ENCODE results near the gene ZNF684. TPM values are rescaled to one million over a fixed set of nuclear protein-coding genes. Genes with fewer than 3 reads are reported as not detected.

ZNF684 gene
- total and polyA plus RNA-seq, 9 donors, result 2.5 to 5.1 (median 3.2) TPM

DNA sequence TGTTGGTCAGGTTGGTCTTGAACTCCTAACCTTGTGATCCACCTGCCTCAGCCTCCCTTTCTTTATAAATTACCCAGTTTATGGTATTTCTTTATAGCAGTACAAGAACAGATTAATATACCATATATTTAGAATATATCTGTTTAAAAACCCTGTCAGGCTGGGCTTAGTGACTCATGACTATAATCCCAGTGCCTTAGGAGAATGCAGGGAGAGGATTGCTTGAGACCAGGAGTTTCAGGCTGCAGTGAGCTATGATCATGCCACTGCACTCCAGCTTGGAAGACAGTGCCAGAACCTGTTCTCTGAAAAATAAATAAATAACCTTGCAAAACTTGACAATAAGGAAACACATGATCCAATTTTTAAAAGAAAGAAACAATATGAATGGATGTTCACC is 43.9 kb downstream of the ZNF684 start:
- Histone ChIP-seq H3K4me3 (no peak overlapping the region), H3K9me3 (no peaks in the 10 kb centered on the region), H3K27ac (no peak overlapping the region), H3K4me1 (ENCODE audit: insufficient read depth) (no peaks in the 10 kb centered on the region), H3K36me3 (no peaks in the 10 kb centered on the region), H3K27me3 (no peaks in the 10 kb centered on the region)
- TF ChIP-seq POLR2A (IDR thresholded peaks at IDR 0.05), result no peak
- TF ChIP-seq, protein P1, sequence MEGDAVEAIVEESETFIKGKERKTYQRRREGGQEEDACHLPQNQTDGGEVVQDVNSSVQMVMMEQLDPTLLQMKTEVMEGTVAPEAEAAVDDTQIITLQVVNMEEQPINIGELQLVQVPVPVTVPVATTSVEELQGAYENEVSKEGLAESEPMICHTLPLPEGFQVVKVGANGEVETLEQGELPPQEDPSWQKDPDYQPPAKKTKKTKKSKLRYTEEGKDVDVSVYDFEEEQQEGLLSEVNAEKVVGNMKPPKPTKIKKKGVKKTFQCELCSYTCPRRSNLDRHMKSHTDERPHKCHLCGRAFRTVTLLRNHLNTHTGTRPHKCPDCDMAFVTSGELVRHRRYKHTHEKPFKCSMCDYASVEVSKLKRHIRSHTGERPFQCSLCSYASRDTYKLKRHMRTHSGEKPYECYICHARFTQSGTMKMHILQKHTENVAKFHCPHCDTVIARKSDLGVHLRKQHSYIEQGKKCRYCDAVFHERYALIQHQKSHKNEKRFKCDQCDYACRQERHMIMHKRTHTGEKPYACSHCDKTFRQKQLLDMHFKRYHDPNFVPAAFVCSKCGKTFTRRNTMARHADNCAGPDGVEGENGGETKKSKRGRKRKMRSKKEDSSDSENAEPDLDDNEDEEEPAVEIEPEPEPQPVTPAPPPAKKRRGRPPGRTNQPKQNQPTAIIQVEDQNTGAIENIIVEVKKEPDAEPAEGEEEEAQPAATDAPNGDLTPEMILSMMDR (IDR thresholded peaks at IDR 0.05), result no peak
- TF ChIP-seq EP300 (IDR thresholded peaks at IDR 0.05), result no peak
- intact Hi-C loops (cut with DNase I), result no loop called here
- no peak for DNase-seq

DNA sequence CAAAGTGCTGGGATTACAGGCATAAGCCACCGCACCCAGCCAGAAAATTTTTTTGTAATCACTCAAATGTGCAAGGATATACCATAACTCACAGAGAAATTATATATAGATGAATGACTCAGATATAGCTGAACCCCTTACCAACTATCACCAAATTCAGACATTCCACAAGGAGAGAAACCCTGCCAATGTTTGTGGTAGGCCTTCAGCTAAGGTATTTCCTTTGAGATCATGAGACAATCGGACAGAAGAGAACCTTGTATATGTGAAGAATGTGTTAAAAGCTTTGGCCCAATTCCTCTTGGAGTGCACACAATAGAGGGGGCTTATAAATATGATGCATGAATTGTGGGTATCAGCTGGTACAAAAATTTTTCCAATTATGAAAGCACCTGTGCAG is 50.7 kb downstream of the ZNF684 start:
- Histone ChIP-seq H3K36me3 (no peaks in the 10 kb centered on the region), H3K27me3 (no peaks in the 10 kb centered on the region), H3K4me1 (ENCODE audit: insufficient read depth) (no peaks in the 10 kb centered on the region), H3K27ac (no peak overlapping the region), H3K4me3 (no peak overlapping the region), H3K9me3 (no peaks in the 10 kb centered on the region)
- DNase-seq, result no peak
- intact Hi-C loops (cut with DNase I), result no loop called here
- TF ChIP-seq EP300 (IDR thresholded peaks at IDR 0.05) (no peak), POLR2A (IDR thresholded peaks at IDR 0.05) (no peak)
- TF ChIP-seq, protein P1 (IDR thresholded peaks at IDR 0.05), result no peak
- WGBS, 3 donors, result 83 to 93% (median 92%) methylated on average over 2 of the region's 2 CpGs

DNA sequence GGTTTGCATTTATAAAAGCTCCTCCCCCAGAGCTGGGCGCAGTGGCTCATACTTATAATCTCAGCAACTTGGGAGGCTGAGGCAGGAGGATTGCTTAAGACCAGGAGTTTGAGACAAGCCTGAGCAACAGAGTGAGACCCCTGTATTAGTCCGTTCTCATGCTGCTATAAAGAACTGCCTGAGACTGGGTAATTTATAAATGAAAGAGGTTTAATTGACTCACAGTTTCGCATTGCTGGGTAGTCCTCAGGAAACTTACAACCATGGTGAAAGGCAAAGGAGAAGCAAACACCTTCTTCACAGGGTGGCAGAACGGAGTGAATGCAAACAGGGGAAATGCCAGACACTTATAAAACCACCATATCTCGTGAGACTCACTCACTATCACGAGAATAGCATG is 52.5 kb downstream of the ZNF684 start:
- 56 to 78% (median 73%) methylated on average over 6 of the region's 6 CpGs for WGBS, 3 donors
- intact Hi-C loops (cut with DNase I), result no loop called here
- Histone ChIP-seq H3K27ac (no peak overlapping the region), H3K9me3 (no peaks in the 10 kb centered on the region), H3K4me1 (ENCODE audit: insufficient read depth) (no peaks in the 10 kb centered on the region), H3K36me3 (no peaks in the 10 kb centered on the region), H3K27me3 (no peaks in the 10 kb centered on the region), H3K4me3 (no peak overlapping the region)
- TF ChIP-seq POLR2A (IDR thresholded peaks at IDR 0.05) (no peak), EP300 (IDR thresholded peaks at IDR 0.05) (no peak)
- TF ChIP-seq, protein P1 (IDR thresholded peaks at IDR 0.05), result no peak
- DNase-seq, result no peak

DNA sequence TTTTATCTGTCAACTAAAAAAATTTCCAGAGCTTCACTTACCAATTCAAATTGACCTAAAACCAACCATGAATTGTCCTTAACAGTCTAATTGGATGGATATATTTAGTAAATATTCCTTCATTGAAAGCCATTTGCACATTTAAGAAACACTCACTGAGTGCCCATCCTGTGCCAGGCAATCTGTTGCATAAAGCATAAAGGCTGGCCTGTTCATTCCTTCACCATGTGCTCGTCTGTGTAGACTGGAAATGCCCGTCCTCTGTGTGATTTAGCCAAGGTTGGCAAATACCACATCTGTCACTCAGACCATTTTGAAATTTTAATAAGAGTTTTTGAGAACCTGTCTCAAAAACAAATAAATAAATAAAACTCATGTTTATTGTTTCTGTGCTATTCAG is 57.1 kb downstream of the ZNF684 start:
- no peaks in the 10 kb centered on the region for H3K9me3 ChIP-seq
- WGBS, 3 donors, result 80 to 83% (median 81%) methylated on average over 2 of the region's 2 CpGs
- H3K36me3 ChIP-seq, result no peaks in the 10 kb centered on the region
- H3K4me1 ChIP-seq (ENCODE audit: insufficient read depth), result no peaks in the 10 kb centered on the region
- no peak for DNase-seq
- H3K27ac ChIP-seq, result no peak overlapping the region
- TF ChIP-seq POLR2A (IDR thresholded peaks at IDR 0.05) (no peak), EP300 (IDR thresholded peaks at IDR 0.05) (no peak)
- TF ChIP-seq, protein P1 (IDR thresholded peaks at IDR 0.05), result no peak
- H3K27me3 ChIP-seq, result no peaks in the 10 kb centered on the region
- intact Hi-C loops (cut with DNase I), result no loop called here
- no peak overlapping the region for H3K4me3 ChIP-seq

Data from ovary (tissue), 9 donors.